SK-N-SH treated with all-trans-retinoic acid at 6 μM for 48 hours (cell line): ENCODE data around the gene TBXAS1.

ENCODE experiments used
- ATAC-seq: fragments of 200-7000 bp; cut with Tn5 transposase; 3 replicates; pipeline ENCODE4 v1.9.1; 2020; ENCODE audit warnings: mild to moderate bottlenecking, moderate library complexity
- ARNTL ChIP-seq: fragments of 450-650 bp; formaldehyde crosslinking; IDR thresholded peaks from 2 replicates; pipeline ENCODE4 v1.5.0; 2020; ENCODE audit warnings: low read depth, mild to moderate bottlenecking, moderate library complexity, borderline replicate concordance
- BACH2 ChIP-seq: fragments of 250-450 bp; sonication (Bioruptor Pico); IDR thresholded peaks from 2 replicates; pipeline ENCODE4 v1.9.0; 2021; ENCODE audit warnings: mild to moderate bottlenecking, borderline replicate concordance
- CSDC2 ChIP-seq: fragments of 250-450 bp; sonication (Bioruptor Pico); IDR thresholded peaks from 2 replicates; pipeline ENCODE4 v1.5.0; 2020; ENCODE audit warnings: mild to moderate bottlenecking, moderate library complexity
- CSRNP3 ChIP-seq: fragments of 250-450 bp; sonication (Bioruptor Pico); IDR thresholded peaks from 2 replicates; pipeline ENCODE4 v1.5.1; 2021; ENCODE audit warnings: mild to moderate bottlenecking, moderate library complexity
- ESRRG ChIP-seq: fragments of 250-450 bp; sonication (Bioruptor Pico); IDR thresholded peaks from 2 replicates; pipeline ENCODE4 v1.6.1; 2021; ENCODE audit warnings: mild to moderate bottlenecking
- GLIS3 ChIP-seq: fragments of 250-450 bp; sonication (Bioruptor Pico); IDR thresholded peaks from 2 replicates; pipeline ENCODE4 v1.5.0; 2020; ENCODE audit warnings: mild to moderate bottlenecking, moderate library complexity
- ISL1 ChIP-seq: fragments of 250-450 bp; sonication (Bioruptor Pico); IDR thresholded peaks from 2 replicates; pipeline ENCODE4 v2.1.2; 2022; ENCODE audit warnings: mild to moderate bottlenecking, moderate library complexity
- OSR1 ChIP-seq: fragments of 250-450 bp; sonication (Bioruptor Pico); IDR thresholded peaks from 2 replicates; pipeline ENCODE4 v1.8.0; 2022; ENCODE audit warnings: moderate library complexity, mild to moderate bottlenecking, inconsistent platforms
- PATZ1 ChIP-seq: fragments of 250-450 bp; sonication (Bioruptor Pico); IDR thresholded peaks from 2 replicates; pipeline ENCODE4 v1.8.0; 2020; ENCODE audit warnings: mild to moderate bottlenecking, moderate library complexity, borderline replicate concordance
- POU6F1 ChIP-seq: fragments of 250-450 bp; sonication (Bioruptor Pico); IDR thresholded peaks from 2 replicates; pipeline ENCODE4 v1.8.0; 2021; ENCODE audit warnings: low read depth, mild to moderate bottlenecking, moderate library complexity, borderline replicate concordance
- SNAI2 ChIP-seq: fragments of 250-450 bp; sonication (Bioruptor Pico); IDR thresholded peaks from 2 replicates; pipeline ENCODE4 v1.5.0; 2020; ENCODE audit warnings: mild to moderate bottlenecking, moderate library complexity
- TCF4 ChIP-seq: fragments of 250-450 bp; sonication (Bioruptor Pico); IDR thresholded peaks from 2 replicates; pipeline ENCODE4 v1.8.0; 2021; ENCODE audit warnings: mild to moderate bottlenecking, moderate library complexity, borderline replicate concordance
- TOX ChIP-seq: fragments of 250-450 bp; sonication (Bioruptor Pico); IDR thresholded peaks from 2 replicates; pipeline ENCODE4 v1.8.0; 2021; ENCODE audit warnings: mild to moderate bottlenecking, moderate library complexity, borderline replicate concordance
- ZC3H10 ChIP-seq: fragments of 250-450 bp; sonication (Bioruptor Pico); IDR thresholded peaks from 2 replicates; pipeline ENCODE4 v1.5.1; 2021; ENCODE audit warnings: mild to moderate bottlenecking, moderate library complexity
- ZFP3 ChIP-seq: fragments of 250-450 bp; sonication (Bioruptor Pico); IDR thresholded peaks from 2 replicates; pipeline ENCODE4 v1.5.0; 2020; ENCODE audit warnings: mild to moderate bottlenecking, moderate library complexity
- ZFP30 ChIP-seq: fragments of 450-650 bp; formaldehyde crosslinking; IDR thresholded peaks from 2 replicates; pipeline ENCODE4 v1.5.0; 2022; ENCODE audit warnings: mild to moderate bottlenecking, moderate library complexity
- ZNF565 ChIP-seq: fragments of 450-650 bp; formaldehyde crosslinking; conservative IDR thresholded peaks from 2 replicates; pipeline ENCODE4 v1.5.0; 2020; ENCODE audit warnings: low read depth, mild to moderate bottlenecking, moderate library complexity
- ZNF70 ChIP-seq: fragments of 450-650 bp; formaldehyde crosslinking; IDR thresholded peaks from 2 replicates; pipeline ENCODE4 v1.5.0; 2020; ENCODE audit warnings: mild to moderate bottlenecking, moderate library complexity
- ZNF8 ChIP-seq: fragments of 450-650 bp; formaldehyde crosslinking; IDR thresholded peaks from 2 replicates; pipeline ENCODE4 v1.5.0; 2020; ENCODE audit warnings: mild to moderate bottlenecking, moderate library complexity
- TF ChIP-seq, protein P1 (sequence below): fragments of 250-450 bp; sonication (Bioruptor Pico); IDR thresholded peaks from 2 replicates; pipeline ENCODE4 v1.5.1; 2020; ENCODE audit warnings: low read depth, mild to moderate bottlenecking, moderate library complexity
- TF ChIP-seq, protein P2 (sequence below): fragments of 250-450 bp; sonication (Bioruptor Pico); IDR thresholded peaks from 2 replicates; pipeline ENCODE4 v1.5.0; 2020; ENCODE audit warnings: mild to moderate bottlenecking, moderate library complexity

Gene TBXAS1

DNA sequence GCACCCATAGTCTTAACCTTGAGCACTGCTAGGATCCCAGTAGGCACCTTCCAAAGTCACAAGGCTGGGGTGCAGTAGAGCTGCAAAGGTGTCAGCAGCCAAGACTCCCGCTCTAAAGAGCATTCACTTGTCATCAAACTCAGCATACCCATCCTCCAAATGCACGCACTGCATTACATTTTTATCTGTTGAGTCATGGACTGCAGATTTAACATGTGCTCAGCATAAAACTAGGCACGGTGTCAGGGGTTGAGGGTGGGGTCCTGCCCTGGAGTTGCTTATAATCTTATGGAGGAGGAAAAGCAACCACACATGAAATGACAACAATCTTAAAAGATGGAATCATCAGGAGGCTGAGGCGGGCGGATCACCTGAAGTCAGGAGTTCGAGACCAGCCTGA is 131.1 kb downstream of the TBXAS1 start (continued):
- no peak for TF ChIP-seq PATZ1 (CRISPR knock-in tag)
- TF ChIP-seq, all 23 proteins: peak for 0

GRCh38 chr7:139965942-139966628 is 137.0 kb downstream of the TBXAS1 start:
- peak; percentile 40; the same call in 2 of the 3 replicates for ATAC-seq
- TF ChIP-seq PATZ1 (CRISPR knock-in tag) = no peak
- TF ChIP-seq TCF4 (CRISPR knock-in tag) = no peak
- TF ChIP-seq POU6F1 (CRISPR knock-in tag) = no peak
- TF ChIP-seq ISL1 (CRISPR knock-in tag) = peak; percentile 67

GRCh38 chr7:139966949-139967348 is 137.9 kb downstream of the TBXAS1 start:
- TF ChIP-seq, protein P1, sequence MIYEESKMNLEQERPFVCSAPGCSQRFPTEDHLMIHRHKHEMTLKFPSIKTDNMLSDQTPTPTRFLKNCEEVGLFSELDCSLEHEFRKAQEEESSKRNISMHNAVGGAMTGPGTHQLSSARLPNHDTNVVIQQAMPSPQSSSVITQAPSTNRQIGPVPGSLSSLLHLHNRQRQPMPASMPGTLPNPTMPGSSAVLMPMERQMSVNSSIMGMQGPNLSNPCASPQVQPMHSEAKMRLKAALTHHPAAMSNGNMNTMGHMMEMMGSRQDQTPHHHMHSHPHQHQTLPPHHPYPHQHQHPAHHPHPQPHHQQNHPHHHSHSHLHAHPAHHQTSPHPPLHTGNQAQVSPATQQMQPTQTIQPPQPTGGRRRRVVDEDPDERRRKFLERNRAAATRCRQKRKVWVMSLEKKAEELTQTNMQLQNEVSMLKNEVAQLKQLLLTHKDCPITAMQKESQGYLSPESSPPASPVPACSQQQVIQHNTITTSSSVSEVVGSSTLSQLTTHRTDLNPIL = no peak
- TF ChIP-seq BACH2 = no peak
- TF ChIP-seq TOX (CRISPR knock-in tag) = no peak
- TF ChIP-seq ZNF70 = no peak
- no peak for TF ChIP-seq ARNTL (CRISPR knock-in tag)
- no peak for TF ChIP-seq ZNF8 (CRISPR knock-in tag)
- TF ChIP-seq CSDC2 (CRISPR knock-in tag) = no peak
- no peak for TF ChIP-seq SNAI2 (CRISPR knock-in tag)
- TF ChIP-seq GLIS3 = no peak
- TF ChIP-seq OSR1 (CRISPR knock-in tag) = no peak
- no peak for TF ChIP-seq ISL1 (CRISPR knock-in tag)
- no peak for TF ChIP-seq CSRNP3 (CRISPR knock-in tag)
- TF ChIP-seq, protein P2, sequence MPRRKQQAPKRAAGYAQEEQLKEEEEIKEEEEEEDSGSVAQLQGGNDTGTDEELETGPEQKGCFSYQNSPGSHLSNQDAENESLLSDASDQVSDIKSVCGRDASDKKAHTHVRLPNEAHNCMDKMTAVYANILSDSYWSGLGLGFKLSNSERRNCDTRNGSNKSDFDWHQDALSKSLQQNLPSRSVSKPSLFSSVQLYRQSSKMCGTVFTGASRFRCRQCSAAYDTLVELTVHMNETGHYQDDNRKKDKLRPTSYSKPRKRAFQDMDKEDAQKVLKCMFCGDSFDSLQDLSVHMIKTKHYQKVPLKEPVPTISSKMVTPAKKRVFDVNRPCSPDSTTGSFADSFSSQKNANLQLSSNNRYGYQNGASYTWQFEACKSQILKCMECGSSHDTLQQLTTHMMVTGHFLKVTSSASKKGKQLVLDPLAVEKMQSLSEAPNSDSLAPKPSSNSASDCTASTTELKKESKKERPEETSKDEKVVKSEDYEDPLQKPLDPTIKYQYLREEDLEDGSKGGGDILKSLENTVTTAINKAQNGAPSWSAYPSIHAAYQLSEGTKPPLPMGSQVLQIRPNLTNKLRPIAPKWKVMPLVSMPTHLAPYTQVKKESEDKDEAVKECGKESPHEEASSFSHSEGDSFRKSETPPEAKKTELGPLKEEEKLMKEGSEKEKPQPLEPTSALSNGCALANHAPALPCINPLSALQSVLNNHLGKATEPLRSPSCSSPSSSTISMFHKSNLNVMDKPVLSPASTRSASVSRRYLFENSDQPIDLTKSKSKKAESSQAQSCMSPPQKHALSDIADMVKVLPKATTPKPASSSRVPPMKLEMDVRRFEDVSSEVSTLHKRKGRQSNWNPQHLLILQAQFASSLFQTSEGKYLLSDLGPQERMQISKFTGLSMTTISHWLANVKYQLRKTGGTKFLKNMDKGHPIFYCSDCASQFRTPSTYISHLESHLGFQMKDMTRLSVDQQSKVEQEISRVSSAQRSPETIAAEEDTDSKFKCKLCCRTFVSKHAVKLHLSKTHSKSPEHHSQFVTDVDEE (CRISPR knock-in tag) = no peak
- no peak for TF ChIP-seq PATZ1 (CRISPR knock-in tag)
- TF ChIP-seq POU6F1 (CRISPR knock-in tag) = no peak
- no peak for TF ChIP-seq ZFP3
- TF ChIP-seq ESRRG (CRISPR knock-in tag) = no peak
- no peak for TF ChIP-seq ZFP30 (CRISPR knock-in tag)
- no peak for TF ChIP-seq ZNF565 (CRISPR knock-in tag)
- TF ChIP-seq ZC3H10 (CRISPR knock-in tag) = no peak
- ATAC-seq = no peak
